GM15510 (cell line): ENCODE results near the gene ATXN2.

Source experiments
- POLR2A ChIP-seq: IDR thresholded peaks from 3 replicates; pipeline ENCODE4 v1.6.1; 2011; ENCODE audit warnings: borderline replicate concordance; ENCODE audit not compliant: insufficient read length; ENCODE audit errors: extremely low read depth

Gene ATXN2

GRCh38 chr12:111405859-111406473 is 193.1 kb downstream of the ATXN2 start, which contains the start of gene SH2B3:
TSS of gene SH2B3 (plus strand) at chr12:111405923. CDS start at chr12:111418146, 12,223 bp downstream.
- TF ChIP-seq POLR2A = peak; percentile 83

- peak; percentile 68 for TF ChIP-seq POLR2A
Measured at GRCh38 chr12:111405149-111405858, 193.8 kb downstream of the ATXN2 start.

- no peak for TF ChIP-seq POLR2A
Measured at GRCh38 chr12:111404362-111405148, 194.6 kb downstream of the ATXN2 start.
